CD4-positive, alpha-beta memory T cell (primary cell): ENCODE measurements around the gene DUS2. TPM values are rescaled to one million over a fixed set of nuclear protein-coding genes. Genes with fewer than 3 reads are reported as not detected.
"Not testable (repeated sequence)": the region's sequence is repeated elsewhere in the genome, so short reads cannot be mapped to it uniquely, and the experiment has no call there.

Source experiments
- CTCF ChIA-PET: fragments of 350-600 bp; sonication (Branson Sonifier 250); formaldehyde crosslinking; loops from one replicate; lab custom pipeline; 2021; ENCODE audit warnings: inconsistent platforms; ENCODE audit not compliant: partially characterized antibody; lab: Charles Lee
- POLR2A ChIA-PET: fragments of 350-600 bp; sonication (Branson Sonifier 250); formaldehyde crosslinking; loops from one replicate; lab custom pipeline; 2021; ENCODE audit not compliant: partially characterized antibody; lab: Charles Lee
- DNase-seq, 5 donors: peaks; one replicate each; pipeline versions ENCODE4 v3.0.0 to v3.0.0-alpha.2; 2020 to 2022; ENCODE audit warnings: mixed read lengths in 1 of 5
- H3K27ac ChIP-seq: one replicate; pipeline ENCODE4 v1.7.0; 2013; ENCODE audit warnings: low read depth, low read length
- H3K27me3 ChIP-seq: 2 replicates; pipeline ENCODE4 v1.7.0; 2013; ENCODE audit warnings: mild to moderate bottlenecking, low read length, moderate library complexity; ENCODE audit not compliant: insufficient read depth
- H3K36me3 ChIP-seq: 2 replicates; pipeline ENCODE4 v1.7.0; 2013; ENCODE audit warnings: mild to moderate bottlenecking, low read length, moderate library complexity; ENCODE audit not compliant: insufficient read depth
- H3K4me1 ChIP-seq: 2 replicates; pipeline ENCODE4 v1.7.0; 2013; ENCODE audit warnings: mild to moderate bottlenecking, low read length, moderate library complexity; ENCODE audit not compliant: insufficient read depth
- H3K4me3 ChIP-seq, 2 donors: one replicate each; pipeline ENCODE4 v1.7.0; 2013; ENCODE audit warnings: low read length in 2 of 2, mild to moderate bottlenecking in 1 of 2
- H3K9me3 ChIP-seq, 2 donors: one replicate each; pipeline ENCODE4 v1.7.0; 2013; ENCODE audit warnings: low read length in 2 of 2, control low read depth in 1 of 2; ENCODE audit not compliant: control insufficient read depth in 1 of 2
- H3K27ac Mint-ChIP-seq, 7 donors: one replicate each; pipeline ENCODE4 v1.8.0; 2020 to 2021; ENCODE audit warnings: mixed read lengths in 7 of 7, mild to moderate bottlenecking in 6 of 7, inconsistent platforms in 3 of 7, moderate library complexity in 3 of 7
- H3K27me3 Mint-ChIP-seq, 2 donors: one replicate each; pipeline ENCODE4 v1.8.0; 2020 to 2021; ENCODE audit warnings: mixed read lengths in 2 of 2
- H3K36me3 Mint-ChIP-seq, 2 donors: one replicate each; pipeline ENCODE4 v1.8.0; 2020 to 2021; ENCODE audit warnings: mixed read lengths in 2 of 2, inconsistent platforms in 1 of 2, mild to moderate bottlenecking in 1 of 2
- H3K4me1 Mint-ChIP-seq, 4 donors: one replicate each; pipeline ENCODE4 v1.8.0; 2020 to 2021; ENCODE audit warnings: mixed read lengths in 4 of 4, mild to moderate bottlenecking in 1 of 4
- H3K4me3 Mint-ChIP-seq, 8 donors: one replicate each; pipeline ENCODE4 v1.8.0; 2020 to 2021; ENCODE audit warnings: mixed read lengths in 8 of 8, mild to moderate bottlenecking in 7 of 8, moderate library complexity in 6 of 8, inconsistent platforms in 3 of 8
- H3K9me3 Mint-ChIP-seq, 8 donors: one replicate each; pipeline ENCODE4 v1.8.0; 2020 to 2021; ENCODE audit warnings: mixed read lengths in 8 of 8, mild to moderate bottlenecking in 5 of 8, inconsistent platforms in 3 of 8, moderate library complexity in 1 of 8
- intact Hi-C: fragments of 100-400 bp; cut with micrococcal nuclease; formaldehyde crosslinking; loops from one replicate; pipeline ENCODE4 v1.15.1; 2023
- polyA plus RNA-seq, 2 donors: library from polyadenylated mRNA; unstranded; fragments of 300-500 nt; fragmentation: Illumina TruSeq; gene quantifications; one replicate each; pipeline ENCODE4 v1.2.3, GENCODE V29; 2021
- total RNA-seq, 2 experiments: library from RNA; stranded (reverse); gene quantifications; one replicate each; pipeline ENCODE4 v1.2.3, GENCODE V29; 2021

The DUS2 gene
- total and polyA plus RNA-seq, 4 experiments from 2014 or later, result 9.0 to 14.6 (median 12.8) TPM

GRCh38 chr16:68009157-68009735 is 13.8 kb upstream of the DUS2 start:
- Histone ChIP-seq H3K4me1 (peaks cover 26% of the 10 kb centered on the region), H3K9me3 (no peaks in the 10 kb centered on the region), H3K4me3 (no peak overlapping the region), H3K27ac (no peak overlapping the region), H3K36me3 (no peaks in the 10 kb centered on the region), H3K27me3 (no peaks in the 10 kb centered on the region)
- Mint-ChIP-seq H3K27me3 (no peaks in the 10 kb centered on the region), H3K4me1 (peaks cover 17 to 36% (median 22%) of the 10 kb centered on the region in 4 donors), H3K27ac (peak overlapping the region in 4 of 7 donors; percentile 48 to 85 (median 68)), H3K9me3 (no peaks in the 10 kb centered on the region), H3K36me3 (no peaks in the 10 kb centered on the region), H3K4me3 (no peak overlapping the region)
- ChIA-PET POLR2A (interaction anchor here (1.2 to 4.7 kb wide), 2 partner anchors 9 to 13 kb away, joined by 5 to 67 read pairs; partner anchors contain the start of genes DDX28 and DUS2), CTCF (interaction anchor here (1.4 kb wide), 1 partner anchor 10 kb away, joined by 3 read pairs; the partner anchor contains the start of gene DPEP2)
- DNase-seq, result no peak
- intact Hi-C loops, result no loop called here

- H3K9me3 Mint-ChIP-seq, H3K36me3 Mint-ChIP-seq, H3K27me3 ChIP-seq, H3K9me3 ChIP-seq, H3K36me3 ChIP-seq, H3K27ac ChIP-seq, DNase-seq, intact Hi-C loops, H3K27me3 Mint-ChIP-seq, H3K4me3 ChIP-seq, H3K4me3 Mint-ChIP-seq: not testable (repeated sequence)
- H3K4me1 Mint-ChIP-seq, result peaks cover 15 to 32% (median 18%) of the 10 kb centered on the region in 4 donors
- peaks cover 21% of the 10 kb centered on the region for H3K4me1 ChIP-seq
- POLR2A ChIA-PET, result interaction anchor here (1.0 kb wide), 1 partner anchor 9 kb away, joined by 4 read pairs; no protein-coding TSS in a partner anchor
- CTCF ChIA-PET, result interaction anchor here (1.4 kb wide), 1 partner anchor 11 kb away, joined by 3 read pairs; the partner anchor contains the start of gene DPEP2
- peak overlapping the region in 3 of 7 donors; percentile 13 to 88 (median 85) for H3K27ac Mint-ChIP-seq
Observed at GRCh38 chr16:68009872-68010271, 13.2 kb upstream of the DUS2 start.

- Histone ChIP-seq H3K4me3 (no peak overlapping the region), H3K27me3 (no peaks in the 10 kb centered on the region), H3K36me3 (no peaks in the 10 kb centered on the region), H3K4me1 (no peaks in the 10 kb centered on the region), H3K9me3 (no peaks in the 10 kb centered on the region), H3K27ac (no peak overlapping the region)
- H3K4me1 Mint-ChIP-seq, result peaks cover 0 to 10% (median 3%) of the 10 kb centered on the region in 4 donors
- intact Hi-C loops, result no loop called here
- no peaks in the 10 kb centered on the region for H3K36me3 Mint-ChIP-seq
- H3K27ac Mint-ChIP-seq, result peak overlapping the region in 2 of 7 donors; percentile 24 to 46
- H3K4me3 Mint-ChIP-seq, result no peak overlapping the region
- no peak for DNase-seq
- ChIA-PET POLR2A (interaction anchor here (1.4 kb wide), 1 partner anchor 9 kb away, joined by 4 read pairs; the partner anchor contains the start of genes DDX28 and DUS2), CTCF (interaction anchor here (1.1 kb wide), 1 partner anchor 15 kb away, joined by 3 read pairs; no protein-coding TSS in a partner anchor)
- H3K9me3 Mint-ChIP-seq, result no peaks in the 10 kb centered on the region
- no peaks in the 10 kb centered on the region for H3K27me3 Mint-ChIP-seq
Observed at GRCh38 chr16:68013440-68013839, 9.6 kb upstream of the DUS2 start.

- Mint-ChIP-seq H3K36me3 (peaks cover 0 to 3% of the 10 kb centered on the region in 2 donors), H3K9me3 (no peaks in the 10 kb centered on the region), H3K27ac (peak within 1 kb of the TSS in 1 of 7 donors; percentile 0), H3K27me3 (no peaks in the 10 kb centered on the region), H3K4me3 (peak within 1 kb of the TSS in 1 of 8 donors; percentile 61), H3K4me1 (peaks cover 0 to 2% (median under 1%) of the 10 kb centered on the region in 4 donors)
- H3K4me1 ChIP-seq, result no peaks in the 10 kb centered on the region
- H3K4me3 ChIP-seq, result no peak within 1 kb of the TSS
- H3K27me3 ChIP-seq, result no peaks in the 10 kb centered on the region
- ChIA-PET CTCF (interaction anchor here (1.1 to 1.2 kb wide), 2 partner anchors 10 to 75 kb away, joined by 3 read pairs; no protein-coding TSS in a partner anchor), POLR2A (interaction anchor here (1.0 to 3.6 kb wide), 3 partner anchors 10 to 16 kb away, joined by 3 to 15 read pairs (median 11); partner anchors contain the start of gene DPEP2)
- H3K9me3 ChIP-seq, result no peaks in the 10 kb centered on the region
- H3K27ac ChIP-seq, result no peak within 1 kb of the TSS
- H3K36me3 ChIP-seq, result no peaks in the 10 kb centered on the region
- DNase-seq, result no peak
- intact Hi-C loops, result no loop called here
Observed at GRCh38 chr16:68015681-68016080, 7.4 kb upstream of the DUS2 start, which contains the start of gene DPEP2NB. Gene DPEP2NB, minus strand, starts transcription at chr16:68015911. Its CDS starts 141 bp downstream, at chr16:68015770.

GRCh38 chr16:68019167-68019680 is 3.9 kb upstream of the DUS2 start:
- intact Hi-C loops, result no loop called here
- H3K36me3 Mint-ChIP-seq, result peaks cover 3 to 11% of the 10 kb centered on the region in 2 donors
- H3K27me3 Mint-ChIP-seq, result peaks cover 1 to 2% of the 10 kb centered on the region in 2 donors
- H3K36me3 ChIP-seq, result peaks cover 9% of the 10 kb centered on the region
- no peak overlapping the region for H3K27ac ChIP-seq
- H3K9me3 Mint-ChIP-seq, result peaks cover 0 to 2% (median 0%) of the 10 kb centered on the region in 8 donors
- no peak overlapping the region for H3K4me3 Mint-ChIP-seq
- no peaks in the 10 kb centered on the region for H3K9me3 ChIP-seq
- H3K27me3 ChIP-seq, result no peaks in the 10 kb centered on the region
- H3K4me1 ChIP-seq, result peaks cover 26% of the 10 kb centered on the region
- no peak overlapping the region for H3K4me3 ChIP-seq
- ChIA-PET POLR2A (interaction anchor here (1.1 kb wide), 1 partner anchor 20 kb away, joined by 5 read pairs; the partner anchor contains the start of gene DPEP2), CTCF (interaction anchor here (0.6 to 1.1 kb wide), 3 partner anchors 19 to 22 kb away, joined by 3 read pairs; no protein-coding TSS in a partner anchor)
- H3K27ac Mint-ChIP-seq, result peak overlapping the region in 3 of 7 donors; percentile 21 to 72 (median 46)
- no peak for DNase-seq
- peaks cover 12 to 31% (median 26%) of the 10 kb centered on the region in 4 donors for H3K4me1 Mint-ChIP-seq

GRCh38 chr16:68021490-68021889 is 1.6 kb upstream of the DUS2 start:
- Mint-ChIP-seq H3K27ac (peak overlapping the region in 4 of 7 donors; percentile 41 to 91 (median 59)), H3K4me3 (peak overlapping the region; percentile 93 to 100 (median 97)), H3K36me3 (peaks cover 3 to 16% of the 10 kb centered on the region in 2 donors), H3K9me3 (peaks cover 0 to 2% (median 0%) of the 10 kb centered on the region in 8 donors), H3K27me3 (peaks cover 1 to 2% of the 10 kb centered on the region in 2 donors), H3K4me1 (peaks cover 10 to 33% (median 27%) of the 10 kb centered on the region in 4 donors)
- no peak overlapping the region for H3K27ac ChIP-seq
- CTCF ChIA-PET, result interaction anchor here (0.6 to 5.2 kb wide), 7 partner anchors 15 to 175 kb away, joined by 3 to 45 read pairs (median 3); partner anchors contain the start of gene DPEP2
- DNase-seq, result no peak
- no peaks in the 10 kb centered on the region for H3K27me3 ChIP-seq
- peak overlapping the region in 1 of 2 donors; percentile 87 for H3K4me3 ChIP-seq
- peaks cover 30% of the 10 kb centered on the region for H3K4me1 ChIP-seq
- peaks cover 9% of the 10 kb centered on the region for H3K36me3 ChIP-seq
- POLR2A ChIA-PET, result interaction anchor here (0.6 to 4.9 kb wide), 9 partner anchors 15 to 129 kb away, joined by 3 to 95 read pairs (median 7); partner anchors contain the start of genes DPEP2, PSKH1, PSMB10 and SLC12A4
- no peaks in the 10 kb centered on the region for H3K9me3 ChIP-seq
- intact Hi-C loops, result no loop called here
